WTC11 (cell line): ENCODE measurements around the gene ANXA6. TPM values are rescaled to one million over a fixed set of nuclear protein-coding genes. Genes with fewer than 3 reads are reported as not detected.

Experiments used
- ATAC-seq: fragments of 200-7000 bp; cut with Tn5 transposase; 2 replicates; pipeline ENCODE4 v1.10.0; 2021; ENCODE audit warnings: mild to moderate bottlenecking, moderate library complexity
- CTCF ChIA-PET: fragments of 300-600 bp; sonication (Branson Sonifier 250); formaldehyde crosslinking; loops from one replicate; lab custom pipeline; 2021; ENCODE audit warnings: antibody characterized with exemption; lab: Charles Lee
- POLR2A ChIA-PET: fragments of 350-600 bp; sonication (Branson Sonifier 250); formaldehyde crosslinking; loops from one replicate; lab custom pipeline; 2021; ENCODE audit warnings: antibody characterized with exemption; lab: Charles Lee
- DNase-seq: peaks from one replicate; pipeline ENCODE4 v3.0.0; 2021; ENCODE audit warnings: low spot score
- H3K27ac Mint-ChIP-seq: 2 replicates; pipeline ENCODE4 v1.8.0; 2021; ENCODE audit warnings: mixed read lengths
- H3K27me3 Mint-ChIP-seq: 2 replicates; pipeline ENCODE4 v1.8.0; 2021; ENCODE audit warnings: low read depth, mild to moderate bottlenecking, moderate library complexity, mixed read lengths
- H3K36me3 Mint-ChIP-seq: 2 replicates; pipeline ENCODE4 v1.8.0; 2021; ENCODE audit warnings: mixed read lengths
- H3K4me1 Mint-ChIP-seq: 2 replicates; pipeline ENCODE4 v1.8.0; 2022; ENCODE audit warnings: mixed read lengths
- H3K4me3 Mint-ChIP-seq: 2 replicates; pipeline ENCODE4 v1.8.0; 2021; ENCODE audit warnings: mild to moderate bottlenecking, moderate library complexity, mixed read lengths
- H3K9me3 Mint-ChIP-seq: 2 replicates; pipeline ENCODE4 v1.8.0; 2021; ENCODE audit warnings: mixed read lengths
- AR ChIP-seq: fragments of 250-450 bp; sonication (Bioruptor Pico); IDR thresholded peaks from 2 replicates; pipeline ENCODE4 v1.9.0; 2021; ENCODE audit warnings: mild to moderate bottlenecking
- EMX1 ChIP-seq: fragments of 250-450 bp; sonication (Bioruptor Pico); IDR thresholded peaks from 2 replicates; pipeline ENCODE4 v1.8.0; 2021; ENCODE audit warnings: mild to moderate bottlenecking
- ESRRA ChIP-seq: sonication (generic); formaldehyde crosslinking; IDR thresholded peaks from 2 replicates; pipeline ENCODE4 v1.8.1; 2022; ENCODE audit warnings: mild to moderate bottlenecking, missing genetic modification reagents, borderline replicate concordance
- FOXJ3 ChIP-seq: sonication (generic); formaldehyde crosslinking; IDR thresholded peaks from 2 replicates; pipeline ENCODE4 v1.9.0; 2021; ENCODE audit warnings: missing genetic modification reagents, mild to moderate bottlenecking, borderline replicate concordance
- FOXK1 ChIP-seq: sonication (generic); formaldehyde crosslinking; IDR thresholded peaks from 2 replicates; pipeline ENCODE4 v1.8.0; 2022; ENCODE audit warnings: mild to moderate bottlenecking, moderate library complexity, missing genetic modification reagents
- GABPB1 ChIP-seq: sonication (generic); formaldehyde crosslinking; IDR thresholded peaks from 2 replicates; pipeline ENCODE4 v1.8.1; 2023; ENCODE audit warnings: mild to moderate bottlenecking, missing genetic modification reagents
- HMGXB4 ChIP-seq: sonication (generic); formaldehyde crosslinking; IDR thresholded peaks from 2 replicates; pipeline ENCODE4 v1.8.1; 2023; ENCODE audit warnings: mild to moderate bottlenecking, moderate library complexity, missing genetic modification reagents
- IRF2 ChIP-seq: sonication (generic); formaldehyde crosslinking; IDR thresholded peaks from 2 replicates; pipeline ENCODE4 v1.8.0; 2022; ENCODE audit warnings: low read depth, missing genetic modification reagents, borderline replicate concordance
- JAZF1 ChIP-seq: fragments of 250-450 bp; sonication (Bioruptor Pico); IDR thresholded peaks from 2 replicates; pipeline ENCODE4 v1.9.0; 2021; ENCODE audit warnings: moderate library complexity, mild to moderate bottlenecking, inconsistent platforms
- MAX ChIP-seq: sonication (generic); formaldehyde crosslinking; IDR thresholded peaks from 2 replicates; pipeline ENCODE4 v1.8.0; 2022; ENCODE audit warnings: mild to moderate bottlenecking, missing genetic modification reagents
- NFYB ChIP-seq: sonication (generic); formaldehyde crosslinking; conservative IDR thresholded peaks from 2 replicates; pipeline ENCODE4 v1.8.0; 2022; ENCODE audit warnings: low read depth, missing genetic modification reagents
- OVOL2 ChIP-seq: fragments of 250-450 bp; sonication (Bioruptor Pico); IDR thresholded peaks from 2 replicates; pipeline ENCODE4 v1.9.0; 2021; ENCODE audit warnings: mild to moderate bottlenecking, borderline replicate concordance
- STAT6 ChIP-seq: sonication (generic); formaldehyde crosslinking; conservative IDR thresholded peaks from 2 replicates; pipeline ENCODE4 v1.8.1; 2023; ENCODE audit warnings: mild to moderate bottlenecking, low read depth, missing genetic modification reagents, moderate library complexity
- TEAD1 ChIP-seq: sonication (generic); formaldehyde crosslinking; IDR thresholded peaks from 2 replicates; pipeline ENCODE4 v1.8.0; 2022; ENCODE audit warnings: mild to moderate bottlenecking, missing genetic modification reagents
- TEAD4 ChIP-seq: sonication (generic); formaldehyde crosslinking; IDR thresholded peaks from 2 replicates; pipeline ENCODE4 v1.8.0; 2022; ENCODE audit warnings: mild to moderate bottlenecking, missing genetic modification reagents
- TP53 ChIP-seq: sonication (generic); formaldehyde crosslinking; IDR thresholded peaks from 2 replicates; pipeline ENCODE4 v1.8.1; 2023; ENCODE audit warnings: mild to moderate bottlenecking, missing genetic modification reagents
- ZBTB21 ChIP-seq: sonication (generic); formaldehyde crosslinking; IDR thresholded peaks from 2 replicates; pipeline ENCODE4 v1.8.1; 2023; ENCODE audit warnings: mild to moderate bottlenecking, missing genetic modification reagents, borderline replicate concordance
- ZNF121 ChIP-seq: sonication (generic); formaldehyde crosslinking; IDR thresholded peaks from 2 replicates; pipeline ENCODE4 v1.8.0; 2023; ENCODE audit warnings: missing genetic modification reagents
- ZNF263 ChIP-seq: sonication (generic); formaldehyde crosslinking; IDR thresholded peaks from 2 replicates; pipeline ENCODE4 v1.8.1; 2022; ENCODE audit warnings: low read depth, mild to moderate bottlenecking, moderate library complexity, missing genetic modification reagents
- ZNF281 ChIP-seq: sonication (generic); formaldehyde crosslinking; IDR thresholded peaks from 2 replicates; pipeline ENCODE4 v1.8.0; 2023; ENCODE audit warnings: mild to moderate bottlenecking, missing genetic modification reagents
- ZNF317 ChIP-seq: sonication (generic); formaldehyde crosslinking; IDR thresholded peaks from 2 replicates; pipeline ENCODE4 v1.8.1; 2023; ENCODE audit warnings: low read depth, mild to moderate bottlenecking, moderate library complexity, missing genetic modification reagents, borderline replicate concordance
- ZNF423 ChIP-seq: fragments of 250-450 bp; sonication (Bioruptor Pico); IDR thresholded peaks from 2 replicates; pipeline ENCODE4 v2.1.2; 2022; ENCODE audit warnings: mild to moderate bottlenecking, moderate library complexity
- ZSCAN18 ChIP-seq: fragments of 250-450 bp; sonication (Bioruptor Pico); IDR thresholded peaks from 2 replicates; pipeline ENCODE4 v2.1.2; 2022; ENCODE audit warnings: mild to moderate bottlenecking, moderate library complexity
- total RNA-seq: library from RNA; stranded (reverse); gene quantifications from 3 replicates; pipeline ENCODE4 v1.2.3, GENCODE V29; 2021

The ANXA6 gene
- total RNA-seq, 1 experiment from 2014 or later = 92.8 TPM

- TF ChIP-seq NFYB (CRISPR knock-in tag) (no peak), ZNF281 (CRISPR knock-in tag) (no peak), EMX1 (CRISPR knock-in tag) (no peak), HMGXB4 (CRISPR knock-in tag) (no peak), OVOL2 (CRISPR knock-in tag) (no peak), ZNF121 (CRISPR knock-in tag) (no peak)
Measured at GRCh38 chr5:151182976-151183375, 25.4 kb upstream of the ANXA6 start (continued).

GRCh38 chr5:151182524-151182900 is 24.9 kb upstream of the ANXA6 start:
- POLR2A ChIA-PET = no interaction called here
- ATAC-seq = no peak
- Mint-ChIP-seq H3K36me3 (no peaks in the 10 kb centered on the region), H3K27ac (no peak overlapping the region), H3K27me3 (peaks cover 3% of the 10 kb centered on the region; the same call in 1 of the 2 replicates), H3K4me3 (no peak overlapping the region), H3K4me1 (peaks cover 16% of the 10 kb centered on the region), H3K9me3 (no peaks in the 10 kb centered on the region)
- DNase-seq = no peak
- CTCF ChIA-PET = no interaction called here
- TF ChIP-seq MAX (CRISPR knock-in tag) (no peak), IRF2 (CRISPR knock-in tag) (no peak), ZNF121 (CRISPR knock-in tag) (no peak), ZNF317 (CRISPR knock-in tag) (no peak), JAZF1 (CRISPR knock-in tag) (no peak), OVOL2 (CRISPR knock-in tag) (no peak), TP53 (no peak), ZBTB21 (no peak), STAT6 (CRISPR knock-in tag) (no peak), ZNF423 (no peak), ESRRA (CRISPR knock-in tag) (no peak), TEAD4 (CRISPR knock-in tag) (no peak), GABPB1 (CRISPR knock-in tag) (no peak)

GRCh38 chr5:151181818-151182523 is 24.4 kb upstream of the ANXA6 start:
- DNase-seq (no peak), ATAC-seq (no peak)
- POLR2A ChIA-PET = no interaction called here
- Mint-ChIP-seq H3K36me3 (no peaks in the 10 kb centered on the region), H3K4me3 (no peak overlapping the region), H3K27me3 (peaks cover 3% of the 10 kb centered on the region; the same call in 1 of the 2 replicates), H3K4me1 (peaks cover 15% of the 10 kb centered on the region), H3K27ac (no peak overlapping the region), H3K9me3 (no peaks in the 10 kb centered on the region)
- CTCF ChIA-PET = no interaction called here
- TF ChIP-seq TEAD1 (CRISPR knock-in tag) (no peak), AR (CRISPR knock-in tag) (no peak), FOXJ3 (CRISPR knock-in tag) (no peak), ZNF317 (CRISPR knock-in tag) (no peak), ZSCAN18 (CRISPR knock-in tag) (no peak), FOXK1 (CRISPR knock-in tag) (no peak), ZNF263 (CRISPR knock-in tag) (no peak)
